ENCODE measurements around the gene CHL1. TPM values are rescaled to one million over a fixed set of nuclear protein-coding genes. Genes with fewer than 3 reads are reported as not detected.

The CHL1 gene
- total RNA-seq, 1 experiment from 2014 or later = not detected

- Histone ChIP-seq H3K36me3 (ENCODE audit: low read depth) (no peaks in the 10 kb centered on the region), H3K9me3 (ENCODE audit: insufficient read depth, low read depth) (no peaks in the 10 kb centered on the region), H3K27me3 (ENCODE audit: insufficient read depth, low read depth) (no peaks in the 10 kb centered on the region), H3K4me2 (no peak overlapping the region), H3K4me1 (replicated peaks; ENCODE audit: insufficient read depth) (no peaks in the 10 kb centered on the region), H3K79me2 (ENCODE audit: low read depth) (no peaks in the 10 kb centered on the region), H2AFZ (no peak overlapping the region), H3F3A (ENCODE audit: insufficient read depth, low read depth) (no peaks in the 10 kb centered on the region), H4K20me1 (ENCODE audit: insufficient read depth) (no peaks in the 10 kb centered on the region), H3K9me2 (ENCODE audit: insufficient read depth) (no peaks in the 10 kb centered on the region), H3K4me3 (no peak overlapping the region), H3K27ac (no peak overlapping the region)
- intact Hi-C loops (cut with micrococcal nuclease; ENCODE audit: unreplicated experiment) = no loop called here
- no peak for TF ChIP-seq EZH2 (IDR thresholded peaks at IDR 0.05; ENCODE audit: low read depth)
- TF ChIP-seq CTCF (conservative IDR thresholded peaks at IDR 0.05) = no peak
- BruUV-seq (replicated peaks) = no TSS peak
- no peak for DNase-seq
- ChIA-PET POLR2A (ENCODE audit: unreplicated experiment) (no interaction called here), CTCF (no interaction called here)
Observed at GRCh38 chr3:277873-278272, 81.3 kb downstream of the CHL1 start.

- POLR2A ChIA-PET (ENCODE audit: unreplicated experiment) = interaction anchor here (0.6 kb wide), 1 partner anchor 10 kb away, joined by 3 read pairs; no protein-coding TSS in a partner anchor
- H3K9me3 ChIP-seq (ENCODE audit: insufficient read depth, low read depth) = no peaks in the 10 kb centered on the region
- H3K36me3 ChIP-seq (ENCODE audit: low read depth) = no peaks in the 10 kb centered on the region
- DNase-seq = no peak
- H3K4me3 ChIP-seq = no peak overlapping the region
- H2AFZ ChIP-seq = no peak overlapping the region
- no peak overlapping the region for H3K27ac ChIP-seq
- H3K27me3 ChIP-seq (ENCODE audit: insufficient read depth, low read depth) = no peaks in the 10 kb centered on the region
- intact Hi-C loops (cut with micrococcal nuclease; ENCODE audit: unreplicated experiment) = no loop called here
- no peaks in the 10 kb centered on the region for H4K20me1 ChIP-seq (ENCODE audit: insufficient read depth)
- no peaks in the 10 kb centered on the region for H3K4me1 ChIP-seq (replicated peaks; ENCODE audit: insufficient read depth)
- no peak overlapping the region for H3K4me2 ChIP-seq
- no TSS peak for BruUV-seq (replicated peaks)
- no peaks in the 10 kb centered on the region for H3K79me2 ChIP-seq (ENCODE audit: low read depth)
- no peaks in the 10 kb centered on the region for H3F3A ChIP-seq (ENCODE audit: insufficient read depth, low read depth)
- CTCF ChIA-PET = no interaction called here
- no peak for TF ChIP-seq CTCF (conservative IDR thresholded peaks at IDR 0.05)
- TF ChIP-seq EZH2 (IDR thresholded peaks at IDR 0.05; ENCODE audit: low read depth) = no peak
- H3K9me2 ChIP-seq (ENCODE audit: insufficient read depth) = no peaks in the 10 kb centered on the region
Observed at GRCh38 chr3:278300-279064, 81.9 kb downstream of the CHL1 start.

GRCh38 chr3:279325-279724, 82.8 kb downstream of the CHL1 start:
- H2AFZ ChIP-seq = no peak overlapping the region
- H3K4me3 ChIP-seq = no peak overlapping the region
- DNase-seq = no peak
- H3K27me3 ChIP-seq (ENCODE audit: insufficient read depth, low read depth) = no peaks in the 10 kb centered on the region
- no peaks in the 10 kb centered on the region for H3K9me2 ChIP-seq (ENCODE audit: insufficient read depth)
- ChIA-PET CTCF (no interaction called here), POLR2A (ENCODE audit: unreplicated experiment) (interaction anchor here (0.6 kb wide), 1 partner anchor 9 kb away, joined by 3 read pairs; no protein-coding TSS in a partner anchor)
- intact Hi-C loops (cut with micrococcal nuclease; ENCODE audit: unreplicated experiment) = no loop called here
- no peaks in the 10 kb centered on the region for H3K4me1 ChIP-seq (replicated peaks; ENCODE audit: insufficient read depth)
- H3F3A ChIP-seq (ENCODE audit: insufficient read depth, low read depth) = no peaks in the 10 kb centered on the region
- no peaks in the 10 kb centered on the region for H4K20me1 ChIP-seq (ENCODE audit: insufficient read depth)
- H3K4me2 ChIP-seq = no peak overlapping the region
- H3K79me2 ChIP-seq (ENCODE audit: low read depth) = no peaks in the 10 kb centered on the region
- TF ChIP-seq EZH2 (IDR thresholded peaks at IDR 0.05; ENCODE audit: low read depth) (no peak), CTCF (conservative IDR thresholded peaks at IDR 0.05) (no peak)
- H3K9me3 ChIP-seq (ENCODE audit: insufficient read depth, low read depth) = no peaks in the 10 kb centered on the region
- no peak overlapping the region for H3K27ac ChIP-seq
- no TSS peak for BruUV-seq (replicated peaks)
- H3K36me3 ChIP-seq (ENCODE audit: low read depth) = no peaks in the 10 kb centered on the region
